Ecto neural progenitor cell (in vitro differentiated cells): Measurements from ENCODE around the gene PTCHD4.
"Not testable (repeated sequence)": the region's sequence is repeated elsewhere in the genome, so short reads cannot be mapped to it uniquely, and the experiment has no call there.

Source experiments
- DNase-seq: peaks from one replicate; pipeline ENCODE4 v3.0.0-alpha.2; 2018; ENCODE audit warnings: low spot score

Gene PTCHD4

DNA sequence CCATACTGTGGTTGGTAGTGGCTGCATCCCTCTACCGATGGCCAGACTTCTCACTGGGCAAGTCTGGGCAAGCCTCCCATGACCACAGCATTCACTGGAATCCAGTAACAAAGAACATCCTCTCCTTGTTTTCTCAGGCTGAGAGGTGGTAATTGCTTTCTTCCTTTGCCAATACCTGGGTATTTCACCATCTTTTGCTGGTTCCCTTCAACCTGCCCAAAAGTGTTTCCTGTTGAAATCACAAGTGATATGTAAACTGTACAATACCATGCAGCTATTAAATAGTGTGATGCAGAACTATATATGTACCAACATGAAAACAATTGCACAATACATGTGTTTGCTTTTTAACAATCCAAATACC is at the start of gene PTCHD4:
PTCHD4 (minus strand) TSS at position 55 of the 364 bp plus-strand sequence. CDS start 42,240 bp downstream, outside the sequence.
- peak; percentile 50 for DNase-seq

DNA sequence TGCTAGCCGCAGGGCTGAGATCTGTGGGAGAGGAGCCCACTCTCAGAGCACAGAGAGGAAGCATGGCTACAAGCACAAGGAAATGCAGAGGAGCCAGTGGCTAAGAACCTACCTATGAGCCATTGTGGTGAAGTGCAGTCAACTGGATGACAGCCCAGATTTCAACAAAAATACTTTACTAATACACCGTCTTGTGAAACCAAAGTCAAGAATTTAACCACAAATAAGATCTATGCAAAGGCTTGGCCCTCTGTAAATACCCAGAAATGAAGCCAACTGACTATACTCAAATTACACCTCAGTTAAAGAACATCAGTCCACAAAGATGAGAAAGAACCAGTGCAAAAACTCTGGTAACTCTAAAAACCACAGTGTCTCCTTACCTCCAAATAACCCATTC is 40.1 kb upstream of the PTCHD4 start:
- no peak for DNase-seq

DNA sequence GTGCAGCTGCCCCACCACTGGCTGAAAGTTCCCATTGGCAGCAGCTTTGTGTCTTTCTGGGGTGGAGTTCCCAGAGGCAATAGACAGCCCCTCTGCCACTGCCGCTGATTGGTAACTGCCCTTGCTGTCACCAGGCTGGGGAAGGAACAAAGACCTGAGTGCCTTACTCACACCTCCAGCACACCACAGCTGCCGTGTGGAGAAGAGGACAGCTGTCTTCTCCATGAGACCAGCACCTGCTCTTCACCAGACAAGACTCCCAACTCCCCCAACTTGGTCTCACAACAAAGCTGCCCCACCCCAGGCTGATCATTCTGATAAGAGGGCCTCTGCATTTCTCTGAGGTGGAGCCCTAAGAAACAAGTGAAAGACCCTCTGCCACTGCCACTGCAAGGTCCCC is 39.7 kb upstream of the PTCHD4 start:
- no peak for DNase-seq

DNA sequence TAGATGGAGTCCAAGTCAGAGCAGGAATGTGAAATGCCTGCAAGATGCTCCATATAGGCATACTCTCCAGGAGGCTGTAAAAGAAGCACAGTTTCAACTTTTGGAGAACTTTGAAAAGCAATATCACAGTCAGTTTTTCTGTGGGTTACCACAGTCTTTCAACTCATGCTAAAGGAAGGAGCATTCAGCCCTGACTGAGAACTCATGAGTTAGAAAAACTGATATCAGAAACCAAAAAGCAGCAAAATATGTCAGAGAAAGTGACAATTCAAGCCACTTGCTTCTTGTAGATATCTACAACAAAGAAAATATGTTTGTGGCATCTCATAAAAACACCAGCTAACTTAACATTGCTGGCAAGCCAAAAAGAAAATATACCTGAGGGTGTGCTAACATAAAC is 36.1 kb upstream of the PTCHD4 start:
- no peak for DNase-seq

DNA sequence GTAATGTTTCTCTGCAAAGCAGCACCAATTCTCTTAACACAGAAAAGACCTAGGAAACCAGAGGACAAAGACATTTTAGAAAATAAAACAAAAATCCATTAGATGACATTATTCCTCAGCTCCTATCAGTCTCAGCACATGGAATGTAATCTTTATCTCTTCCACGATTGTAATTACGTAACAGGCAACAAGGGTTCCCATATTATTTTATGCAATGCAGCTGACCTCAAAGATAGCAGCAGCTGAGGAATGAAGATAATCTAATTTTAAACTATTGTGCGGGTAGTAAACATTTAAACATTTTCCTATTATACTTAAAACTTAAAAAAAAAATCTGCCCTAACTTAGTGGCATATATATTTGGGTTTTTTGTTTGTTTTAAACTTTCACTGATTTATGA is 33.0 kb upstream of the PTCHD4 start:
- no peak for DNase-seq

DNA sequence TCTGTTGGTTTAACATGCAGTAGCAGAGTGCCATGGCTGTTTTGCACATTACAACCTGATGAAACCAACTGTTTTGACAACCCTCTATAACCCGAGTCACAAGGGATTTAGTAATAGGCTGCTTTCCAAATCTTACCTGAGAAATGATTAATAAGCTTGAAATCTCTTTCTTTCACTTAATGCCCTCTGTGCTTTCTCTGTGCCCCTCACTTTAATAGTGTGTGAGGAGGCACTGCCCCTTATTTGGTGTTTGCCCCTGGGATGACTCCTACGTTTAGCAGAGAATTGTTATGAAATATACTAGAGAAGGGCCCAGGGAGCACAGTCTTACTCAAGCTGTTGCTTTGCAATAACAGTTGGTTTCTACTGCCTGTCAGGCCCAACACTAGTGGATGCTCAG is 31.0 kb upstream of the PTCHD4 start:
- no peak for DNase-seq

DNA sequence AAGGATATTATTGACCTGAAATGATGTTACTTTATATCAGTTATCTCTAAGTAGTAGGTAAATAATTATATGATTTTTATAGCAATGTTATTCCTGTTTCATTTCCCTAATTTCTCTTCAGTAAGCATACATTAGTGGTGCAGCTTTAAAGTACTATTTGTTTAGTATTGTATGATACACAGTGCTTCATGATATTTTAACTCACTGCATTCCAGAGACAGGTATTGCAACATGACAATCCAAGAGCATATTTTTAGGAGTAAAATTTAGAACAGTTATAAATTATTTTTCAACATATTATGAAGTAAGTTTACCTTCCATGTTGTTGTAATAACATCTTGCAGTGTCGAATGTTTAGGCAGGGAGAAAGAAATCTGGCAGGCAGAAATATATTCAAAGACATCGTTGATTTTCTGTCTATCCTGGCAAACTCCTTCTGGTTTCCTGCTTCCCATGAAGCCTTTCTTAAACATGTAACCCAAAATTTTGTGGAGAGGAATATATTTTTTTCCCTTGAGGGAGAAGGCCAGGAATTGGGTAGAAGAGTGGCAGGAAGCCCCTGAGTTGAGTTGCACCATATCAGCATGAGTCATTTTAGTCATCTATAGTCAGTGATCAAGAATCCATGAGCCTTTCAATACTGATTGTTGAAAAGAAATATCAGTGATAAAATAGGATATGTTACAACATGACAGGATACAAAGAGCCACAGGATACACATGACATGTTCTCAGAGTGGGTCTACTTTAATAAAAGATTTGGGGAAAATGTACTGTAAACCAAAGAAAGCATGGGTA is 29.0 kb upstream of the PTCHD4 start:
- DNase-seq, result no peak

DNA sequence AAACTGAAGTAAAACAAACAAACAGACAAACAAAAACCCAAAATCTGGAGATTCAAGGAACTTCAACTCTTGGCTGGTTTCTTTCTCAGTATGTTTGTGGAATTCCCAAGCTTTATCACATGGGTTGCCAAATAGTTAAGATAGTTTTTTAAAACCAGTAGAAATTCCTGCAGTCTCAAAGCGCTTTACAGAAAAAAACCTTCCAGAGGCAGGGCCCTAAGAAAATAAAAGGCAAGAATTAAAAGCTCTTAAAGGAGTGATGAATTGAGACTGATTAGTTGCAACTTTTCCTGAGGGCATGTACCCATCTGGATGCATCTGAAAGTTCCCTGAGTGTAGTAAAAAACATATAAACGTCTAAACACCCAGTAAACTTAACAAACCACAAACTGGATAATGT is 25.9 kb upstream of the PTCHD4 start:
- no peak for DNase-seq

DNA sequence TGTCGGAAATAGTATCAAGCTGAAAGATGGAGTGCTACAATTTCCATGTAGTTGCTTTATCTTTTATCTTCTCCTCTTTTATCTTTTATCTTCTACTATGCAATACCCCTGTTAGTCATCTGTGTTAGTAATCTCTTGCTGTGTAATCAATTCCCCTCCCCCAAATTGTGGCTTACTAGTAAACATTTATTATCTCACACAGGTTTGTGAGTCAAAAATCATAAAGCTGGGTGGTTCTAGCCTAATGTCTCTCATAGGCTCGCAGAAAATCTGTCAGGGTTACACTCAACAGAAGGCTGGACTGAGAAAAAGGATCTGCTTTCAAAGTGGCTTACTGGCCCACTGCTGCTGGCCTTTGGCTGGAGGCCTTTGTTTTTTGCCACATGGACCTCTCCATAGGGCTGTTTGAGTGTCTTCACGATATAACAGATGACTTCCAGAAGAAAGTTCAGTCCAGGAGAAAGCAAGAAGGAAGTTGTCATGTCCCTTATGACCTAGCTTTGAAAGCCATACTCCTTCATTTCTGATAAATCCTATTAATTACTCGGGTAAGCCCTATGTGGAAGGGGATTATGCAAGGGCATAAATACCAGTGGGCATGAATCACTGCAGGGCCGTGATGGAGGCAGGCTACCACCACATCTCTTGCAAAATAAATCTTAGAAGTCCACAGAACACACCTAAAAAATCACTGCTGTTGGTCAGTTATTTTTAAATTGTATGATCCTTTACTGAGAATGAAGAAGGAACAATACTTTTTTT is 24.5 kb upstream of the PTCHD4 start:
- no peak for DNase-seq

DNA sequence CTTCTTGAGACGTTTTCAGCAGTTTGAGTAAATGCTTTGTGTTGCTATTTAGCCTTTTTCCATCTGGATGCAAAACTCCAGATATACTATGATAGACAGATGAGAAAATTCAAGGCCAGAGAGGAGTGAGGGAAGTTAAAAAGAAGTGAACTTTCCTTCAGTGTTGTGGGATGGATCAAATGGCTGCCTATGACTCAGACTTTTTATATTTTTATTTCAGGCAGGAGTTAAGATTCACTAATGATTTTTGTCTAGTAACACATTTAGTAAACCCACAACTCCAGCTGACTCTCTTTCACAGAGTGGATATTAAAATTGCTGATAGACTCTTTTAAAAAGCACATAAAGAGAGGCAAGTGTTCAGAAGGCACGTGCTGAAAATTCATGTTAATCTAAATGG is 23.2 kb upstream of the PTCHD4 start:
- DNase-seq, result no peak

DNA sequence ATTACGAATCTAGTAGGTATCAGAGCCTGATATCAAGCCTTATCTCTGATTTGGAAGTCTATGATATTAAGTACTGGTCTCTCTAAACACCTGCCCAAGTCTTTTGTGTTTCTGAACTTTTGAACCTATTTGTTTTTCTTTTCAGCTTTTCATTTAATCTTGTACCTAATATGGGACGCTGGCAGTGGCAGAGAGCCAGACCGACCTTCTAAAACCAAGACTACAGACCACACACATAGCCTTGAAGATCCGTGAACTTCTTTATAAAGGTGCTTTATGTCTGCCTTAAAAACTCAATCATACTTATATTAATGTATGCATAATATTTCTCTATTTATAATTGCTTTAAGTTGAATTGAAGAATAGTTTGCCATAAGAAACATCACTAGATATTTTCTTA is 12.6 kb upstream of the PTCHD4 start:
- DNase-seq, result no peak

DNA sequence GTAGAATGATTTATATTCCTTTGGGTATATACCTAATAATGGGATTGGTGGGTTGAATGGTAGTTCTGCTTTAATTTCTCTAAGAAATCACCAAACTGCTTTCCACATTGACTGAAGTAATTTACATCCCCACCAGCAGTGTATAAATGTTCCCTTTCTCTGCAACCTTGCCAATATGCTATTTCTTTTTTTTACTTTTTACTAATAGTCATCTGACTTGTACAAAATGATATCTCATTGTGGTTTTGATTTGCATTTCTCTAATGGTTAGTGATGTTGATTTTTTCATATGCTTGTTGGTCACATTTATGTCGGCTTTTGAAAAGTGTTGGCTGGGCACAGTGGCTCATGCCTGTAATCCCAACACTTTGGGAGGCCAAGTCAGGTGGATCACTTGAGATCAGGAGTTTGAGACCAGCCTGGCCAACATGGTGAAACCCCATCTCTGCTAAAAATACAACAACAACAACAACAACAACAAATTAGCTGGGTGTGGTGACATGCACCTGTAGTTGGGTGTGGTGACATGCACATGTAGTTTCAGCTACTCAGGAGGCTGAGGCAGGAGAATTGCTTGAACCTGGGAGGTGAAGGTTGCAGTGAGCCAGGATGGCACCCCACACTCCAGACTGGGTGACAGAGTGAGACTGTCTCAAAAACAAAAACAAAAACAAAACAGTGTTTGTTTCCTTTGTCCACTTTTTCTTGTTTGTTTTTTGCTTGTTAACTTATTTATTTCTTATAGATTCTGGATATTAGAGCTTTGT is 11.2 kb upstream of the PTCHD4 start:
- not testable (repeated sequence) for DNase-seq

DNA sequence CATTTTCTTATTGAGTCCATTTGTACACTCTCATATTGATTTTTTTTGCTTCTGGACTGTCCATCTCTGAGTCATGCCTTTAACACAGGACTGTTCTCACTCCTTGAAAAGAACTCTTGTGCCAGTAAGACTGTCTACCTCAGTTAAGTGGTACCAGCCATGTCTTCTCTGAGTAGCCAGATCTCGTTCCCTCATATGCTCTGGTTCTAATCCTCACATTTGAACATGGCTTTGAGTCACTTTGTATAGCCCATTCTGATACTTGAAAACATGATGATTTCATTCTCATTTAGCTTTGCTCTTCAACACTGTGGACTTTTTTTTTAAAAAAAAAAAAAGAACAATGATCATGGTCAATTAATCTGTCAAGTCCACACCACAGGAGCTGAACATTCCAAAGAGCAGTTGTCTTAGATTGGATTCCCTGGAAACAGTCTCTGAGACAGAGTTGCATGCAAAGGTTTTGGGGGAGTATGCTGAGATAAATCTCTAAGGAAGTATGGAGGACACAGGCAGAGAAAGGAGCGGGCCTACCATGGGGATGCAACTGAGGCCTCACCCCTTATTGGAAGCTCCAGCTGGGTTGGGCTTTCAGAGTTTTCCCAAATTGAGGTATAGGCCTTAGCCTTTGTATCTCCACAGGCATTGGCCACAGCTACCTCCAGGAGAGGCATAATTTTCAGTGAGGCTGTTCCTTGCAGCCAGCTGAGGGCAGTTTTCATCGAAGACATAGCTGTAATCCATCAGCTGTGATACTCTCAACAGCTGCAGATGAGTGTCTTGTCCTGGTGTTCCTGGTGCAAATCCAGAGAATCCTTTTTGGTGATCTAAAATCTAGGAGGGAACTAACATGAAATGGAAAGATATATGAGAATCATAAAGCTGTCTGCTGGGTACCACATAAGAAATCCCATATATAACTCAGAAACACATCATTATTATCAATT is 6.0 kb upstream of the PTCHD4 start:
- no peak for DNase-seq

DNA sequence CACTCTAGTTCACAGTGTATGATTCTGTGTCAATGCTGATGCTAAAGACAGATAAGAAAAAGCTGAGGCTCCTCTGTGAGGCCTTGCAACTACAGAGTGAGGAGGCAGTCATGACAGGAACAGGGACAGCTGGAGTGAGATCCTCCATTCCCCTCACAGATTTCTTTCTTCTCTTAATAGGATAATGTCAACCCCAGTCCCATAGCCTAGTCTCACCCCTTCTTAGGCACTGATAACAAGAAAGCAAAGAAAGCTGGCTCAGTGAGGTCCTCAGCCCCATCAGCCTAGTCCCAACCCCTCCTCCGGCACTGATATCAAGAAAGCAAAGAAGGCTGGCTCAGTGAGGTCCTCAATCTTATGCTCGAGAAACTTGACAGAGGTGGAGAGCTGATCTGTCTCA is 2.1 kb upstream of the PTCHD4 start:
- DNase-seq, result no peak

DNA sequence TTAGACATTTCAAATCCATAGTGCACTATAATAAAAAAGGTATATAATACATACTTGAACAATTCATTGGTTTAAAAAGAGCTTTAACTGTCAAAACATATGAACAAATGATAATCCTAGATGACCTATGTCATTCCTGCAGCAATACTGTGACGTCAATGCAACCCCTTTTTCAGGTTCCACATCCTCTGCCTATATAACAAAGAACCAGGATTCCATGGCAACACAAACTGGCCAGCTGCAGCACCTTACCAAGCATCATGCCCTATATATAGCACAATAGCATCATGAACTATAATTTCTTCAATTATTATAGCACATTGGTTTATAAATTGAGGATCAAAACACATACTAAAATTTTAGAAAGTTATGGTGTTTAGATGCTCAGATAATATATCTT is 578 bp upstream of the PTCHD4 start:
- DNase-seq, result no peak

DNA sequence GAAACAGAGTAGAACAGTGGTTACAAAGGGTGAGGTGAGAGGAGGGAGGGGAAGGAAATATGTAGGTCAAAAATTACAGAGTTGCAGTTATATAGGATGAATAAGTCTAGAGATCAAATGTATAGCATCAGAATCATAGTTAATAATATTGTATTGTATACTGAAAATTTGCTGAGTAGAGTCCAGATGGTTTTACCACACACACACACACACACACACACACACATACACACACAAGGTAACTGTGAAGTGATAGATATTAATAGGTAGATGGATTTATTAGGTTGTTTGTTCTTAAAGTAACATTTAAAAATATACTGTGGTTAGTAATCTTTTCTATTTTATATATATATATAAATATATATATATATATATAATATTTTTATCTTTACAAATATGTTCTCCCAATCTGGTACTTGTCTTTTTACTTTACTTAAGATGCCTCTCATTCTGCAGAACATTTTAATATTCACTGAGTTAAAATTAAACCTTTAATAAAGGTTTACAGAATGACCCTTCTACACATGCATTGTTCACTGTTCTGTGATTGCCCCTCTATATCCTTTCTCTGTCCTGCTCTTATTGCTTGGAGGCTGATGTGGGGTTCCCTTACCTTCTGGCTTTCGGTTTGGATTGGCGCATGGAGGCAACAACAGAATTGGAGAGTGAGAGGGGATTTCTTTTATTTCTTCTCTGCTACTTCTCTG is 408 bp downstream of the PTCHD4 start:
- no peak for DNase-seq

DNA sequence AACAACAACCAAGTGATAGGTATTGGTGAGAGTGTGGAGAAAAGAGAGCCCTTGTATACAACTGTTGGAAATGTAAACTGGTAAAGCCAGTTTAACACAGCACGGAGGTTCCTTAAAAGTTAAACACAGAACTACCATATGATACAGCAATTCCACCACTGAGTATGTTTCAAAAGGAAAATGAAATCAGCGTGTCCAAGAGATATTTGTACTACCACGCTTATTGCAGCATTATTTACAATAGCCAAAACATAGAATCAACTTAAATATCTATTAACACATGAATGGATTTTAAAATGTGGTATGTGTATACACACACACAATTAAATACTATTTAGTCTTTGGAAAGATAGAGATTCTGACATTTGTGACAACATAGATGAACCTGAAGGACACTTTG is 1.1 kb downstream of the PTCHD4 start:
- no peak for DNase-seq

DNA sequence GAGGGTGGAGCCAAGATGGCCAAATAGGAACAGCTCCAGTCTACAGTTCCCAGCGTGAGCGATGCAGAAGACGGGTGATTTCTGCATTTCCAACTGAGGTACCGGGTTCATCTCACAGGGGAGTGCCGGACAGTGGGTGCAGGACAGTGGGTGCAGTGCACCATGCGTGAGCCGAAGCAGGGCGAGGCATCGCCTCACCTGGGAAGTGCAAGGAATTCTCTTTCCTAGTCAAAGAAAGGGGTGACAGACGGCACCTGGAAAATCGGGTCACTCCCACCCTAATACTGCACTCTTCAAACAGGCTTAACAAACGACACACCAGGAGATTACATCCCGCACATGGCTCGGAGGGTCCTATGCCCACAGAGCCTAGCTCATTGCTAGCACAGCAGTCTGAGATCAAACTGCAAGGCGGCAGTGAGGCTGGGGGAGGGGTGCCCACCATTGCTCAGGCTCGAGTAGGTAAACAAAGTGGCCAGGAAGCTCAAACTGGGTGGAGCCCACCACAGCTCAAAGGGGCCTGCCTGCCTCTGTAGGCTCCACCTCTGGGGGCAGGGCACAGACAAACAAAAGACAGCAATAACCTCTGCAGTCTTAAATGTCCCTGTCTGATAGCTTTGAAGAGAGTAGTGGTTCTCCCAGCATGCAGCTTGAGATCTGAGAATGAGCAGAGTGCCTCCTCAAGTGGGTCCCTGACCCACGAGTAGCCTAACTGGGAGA is 8.4 kb downstream of the PTCHD4 start:
- not testable (repeated sequence) for DNase-seq

DNA sequence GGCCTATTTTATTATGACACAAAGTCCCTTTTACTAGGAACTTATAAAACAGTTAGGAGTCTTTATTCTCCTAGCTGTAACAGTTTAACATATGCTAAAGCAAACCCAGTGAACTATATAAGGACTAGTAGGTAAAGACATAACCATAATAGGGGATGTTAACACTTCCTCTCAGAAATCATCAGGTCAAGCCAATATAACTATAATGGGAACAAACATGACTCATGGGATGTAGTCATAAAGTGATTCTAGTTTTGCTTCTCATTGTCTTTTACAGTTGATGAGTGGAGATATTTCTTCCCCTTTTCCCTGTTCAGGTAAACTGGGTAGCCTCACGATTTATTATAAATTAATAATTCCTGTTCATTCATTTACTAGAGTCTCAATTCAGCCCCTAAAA is 9.7 kb downstream of the PTCHD4 start:
- DNase-seq, result no peak

DNA sequence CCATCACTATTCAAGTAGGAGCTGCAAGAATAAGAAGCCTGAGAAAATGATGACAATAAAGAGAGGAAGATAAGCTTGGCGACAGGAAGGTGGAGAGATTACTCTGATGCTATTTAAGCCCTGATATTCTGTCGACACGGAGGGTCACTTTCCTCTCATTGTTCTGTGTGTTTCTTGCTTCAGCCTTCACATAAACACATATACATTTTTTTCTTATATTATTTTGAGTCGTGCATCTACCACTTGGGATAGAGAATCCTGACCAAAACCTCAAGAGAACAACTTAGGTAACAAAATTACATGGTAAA is 10.5 kb downstream of the PTCHD4 start:
- no peak for DNase-seq
